H1 (cell line): ENCODE measurements around the gene NDUFA3. TPM values are rescaled to one million over a fixed set of nuclear protein-coding genes. Genes with fewer than 3 reads are reported as not detected.

Experiments
- CTCF ChIA-PET: fragments of 300-600 bp; sonication (Branson Sonifier 250); formaldehyde crosslinking; loops from one replicate; lab custom pipeline; 2021; ENCODE audit not compliant: partially characterized antibody; lab: Charles Lee
- POLR2A ChIA-PET: fragments of 300-600 bp; sonication (Branson Sonifier 250); formaldehyde crosslinking; loops from one replicate; lab custom pipeline; 2021; ENCODE audit warnings: inconsistent platforms; ENCODE audit not compliant: partially characterized antibody; lab: Charles Lee
- DNase-seq, 2 experiments: peaks; one replicate each; pipeline versions ENCODE4 v3.0.0 to v3.0.0-alpha.2; 2010 to 2022; ENCODE audit warnings: low spot score in 2 of 2, low read depth in 1 of 2, mixed read lengths in 1 of 2
- FAIRE-seq: peaks from 2 replicates; lab custom pipeline; 2011; peaks lifted over from hg19 to GRCh38; lab: Jason Lieb, UNC
- H2AFZ ChIP-seq: 2 replicates; pipeline ENCODE4 v1.8.1; 2012; ENCODE audit warnings: low read length, inconsistent platforms
- H2AK5ac ChIP-seq: 2 replicates; pipeline ENCODE4 v1.6.1; 2013; ENCODE audit warnings: low read depth, low read length
- H2BK120ac ChIP-seq: replicated peaks from 2 replicates; pipeline ENCODE3; 2013; ENCODE audit warnings: low read depth, low read length, inconsistent platforms
- H2BK12ac ChIP-seq: 2 replicates; pipeline ENCODE4 v1.6.1; 2013; ENCODE audit warnings: low read depth, low read length
- H2BK15ac ChIP-seq: 2 replicates; pipeline ENCODE4 v1.6.1; 2013; ENCODE audit warnings: low read length
- H2BK20ac ChIP-seq: 2 replicates; pipeline ENCODE4 v1.6.1; 2013; ENCODE audit warnings: low read length
- H2BK5ac ChIP-seq: 2 replicates; pipeline ENCODE4 v1.6.1; 2013; ENCODE audit warnings: low read depth, low read length
- H3K14ac ChIP-seq: 2 replicates; pipeline ENCODE4 v1.6.1; 2013; ENCODE audit warnings: inconsistent platforms; ENCODE audit not compliant: insufficient read length
- H3K18ac ChIP-seq: 2 replicates; pipeline ENCODE4 v1.6.1; 2013; ENCODE audit warnings: low read length; ENCODE audit errors: extremely low read depth
- H3K23ac ChIP-seq: 2 replicates; pipeline ENCODE4 v1.6.1; 2013; ENCODE audit warnings: inconsistent platforms; ENCODE audit not compliant: insufficient read length
- H3K23me2 ChIP-seq: 2 replicates; pipeline ENCODE4 v1.6.1; 2013; ENCODE audit warnings: low read depth, low read length
- H3K27ac ChIP-seq: 2 replicates; pipeline ENCODE4 v1.6.1; 2011; ENCODE audit warnings: low read depth, low read length, inconsistent platforms
- H3K27me3 ChIP-seq, 4 experiments: replicated peaks in 1 of 4; 1 replicate in 1 of 4; 2 replicates in 3 of 4; pipeline versions ENCODE4 v1.6.1 to v1.8.1; 2011 to 2013; ENCODE audit warnings: low read length in 3 of 4, mild to moderate bottlenecking in 3 of 4, inconsistent platforms in 2 of 4, mixed read lengths in 2 of 4, moderate library complexity in 1 of 4; ENCODE audit not compliant: control insufficient read depth in 3 of 4, insufficient read depth in 3 of 4; ENCODE audit errors: extremely low read depth in 1 of 4
- H3K36me3 ChIP-seq, 4 experiments: 2 replicates each; pipeline versions ENCODE4 v1.6.1 to v1.8.1; 2011 to 2013; ENCODE audit warnings: mild to moderate bottlenecking in 4 of 4, low read length in 3 of 4, moderate library complexity in 2 of 4, control low read depth in 1 of 4, inconsistent platforms in 1 of 4; ENCODE audit not compliant: insufficient read depth in 4 of 4, control insufficient read depth in 2 of 4
- H3K4ac ChIP-seq: replicated peaks from 2 replicates; pipeline ENCODE3; 2013; ENCODE audit warnings: low read length, low read depth, mixed read lengths, inconsistent platforms; ENCODE audit not compliant: insufficient read length
- H3K4me1 ChIP-seq, 4 experiments: replicated peaks in 1 of 4; 1 replicate in 1 of 4; 2 replicates in 3 of 4; pipeline versions ENCODE4 v1.6.1 to v1.8.1; 2011 to 2013; ENCODE audit warnings: low read length in 3 of 4, inconsistent platforms in 2 of 4, mixed read lengths in 1 of 4; ENCODE audit not compliant: insufficient read depth in 4 of 4, control insufficient read depth in 3 of 4
- H3K4me2 ChIP-seq, 2 experiments: 2 replicates each; pipeline versions ENCODE4 v1.6.1 to v1.8.1; 2011 to 2013; ENCODE audit warnings: low read depth in 2 of 2, low read length in 2 of 2, control low read depth in 1 of 2, inconsistent platforms in 1 of 2, mild to moderate bottlenecking in 1 of 2; ENCODE audit not compliant: insufficient read depth in 1 of 2
- H3K4me3 ChIP-seq, 4 experiments: fragments of 200-600, 300-600 bp in 1 of 4; sonication (generic), shearing (Covaris generic), sonication (Bioruptor Twin) in 1 of 4; 2 replicates each; pipeline versions ENCODE4 v1.5.1 to v1.8.1; 2011 to 2016; ENCODE audit warnings: low read length in 4 of 4, low read depth in 3 of 4, control low read depth in 2 of 4, inconsistent platforms in 2 of 4, mild to moderate bottlenecking in 2 of 4, mixed read lengths in 1 of 4, moderate library complexity in 1 of 4; ENCODE audit not compliant: insufficient read depth in 2 of 4; ENCODE audit errors: extremely low read depth in 1 of 4
- H3K56ac ChIP-seq: replicated peaks from 2 replicates; pipeline ENCODE3; 2013; ENCODE audit warnings: low read depth, mild to moderate bottlenecking, mixed read lengths, low read length, inconsistent platforms; ENCODE audit not compliant: insufficient read length
- H3K79me1 ChIP-seq: 2 replicates; pipeline ENCODE4 v1.6.1; 2013; ENCODE audit warnings: low read depth, low read length, control low read depth
- H3K79me2 ChIP-seq, 2 experiments: 2 replicates each; pipeline versions ENCODE4 v1.6.1 to v1.8.1; 2012 to 2013; ENCODE audit warnings: low read length in 2 of 2, mild to moderate bottlenecking in 2 of 2, inconsistent platforms in 1 of 2; ENCODE audit not compliant: insufficient read depth in 2 of 2, control insufficient read depth in 1 of 2
- H3K9ac ChIP-seq, 4 experiments: replicated peaks in 1 of 4; 1 replicate in 1 of 4; 2 replicates in 3 of 4; pipeline versions ENCODE4 v1.6.1 to v1.8.1; 2011 to 2013; ENCODE audit warnings: low read depth in 3 of 4, low read length in 3 of 4, control low read depth in 2 of 4, mild to moderate bottlenecking in 2 of 4, moderate library complexity in 2 of 4, inconsistent platforms in 1 of 4; ENCODE audit errors: extremely low read depth in 1 of 4
- H3K9me3 ChIP-seq, 2 experiments: 2 replicates each; pipeline versions ENCODE4 v1.6.1 to v1.8.1; 2012 to 2013; ENCODE audit warnings: mild to moderate bottlenecking in 2 of 2, moderate library complexity in 2 of 2, control low read depth in 1 of 2, inconsistent platforms in 1 of 2, low read depth in 1 of 2, low read length in 1 of 2, mixed read lengths in 1 of 2; ENCODE audit not compliant: insufficient read depth in 2 of 2
- H4K20me1 ChIP-seq, 2 experiments: replicated peaks in 1 of 2; 2 replicates each; pipeline versions ENCODE3 to v1.8.1; 2011 to 2013; ENCODE audit warnings: inconsistent platforms in 2 of 2, low read length in 2 of 2, mild to moderate bottlenecking in 1 of 2; ENCODE audit not compliant: insufficient read depth in 2 of 2, control insufficient read depth in 1 of 2
- H4K5ac ChIP-seq: 2 replicates; pipeline ENCODE4 v1.6.1; 2013; ENCODE audit warnings: low read length, low read depth, mixed read lengths, inconsistent platforms; ENCODE audit not compliant: insufficient read length
- H4K8ac ChIP-seq: 2 replicates; pipeline ENCODE4 v1.8.0; 2013; ENCODE audit warnings: mild to moderate bottlenecking, moderate library complexity, low read length, inconsistent platforms; ENCODE audit not compliant: insufficient read depth; ENCODE audit errors: extremely low read depth
- H4K91ac ChIP-seq: replicated peaks from 2 replicates; pipeline ENCODE3; 2013; ENCODE audit warnings: low read length, mixed read lengths, inconsistent platforms; ENCODE audit not compliant: insufficient read length
- ATF2 ChIP-seq: IDR thresholded peaks from 2 replicates; pipeline ENCODE4 v1.6.1; 2012; ENCODE audit warnings: low read length, inconsistent platforms
- CBX5 ChIP-seq: fragments of 300-800, 300-1000 bp; sonication (generic); IDR thresholded peaks from 2 replicates; pipeline ENCODE4 v1.7.1; 2016; ENCODE audit warnings: antibody characterized with exemption, low read length, low read depth
- HDAC6 ChIP-seq: IDR thresholded peaks from one replicate; pipeline ENCODE4 v1.7.1; 2012; ENCODE audit warnings: low read depth, mild to moderate bottlenecking, inconsistent platforms, low read length, moderate library complexity
- NANOG ChIP-seq: IDR thresholded peaks from 2 replicates; pipeline ENCODE4 v1.6.1; 2011; ENCODE audit warnings: low read length, low read depth, mild to moderate bottlenecking, inconsistent platforms; ENCODE audit not compliant: insufficient read depth, poor library complexity, severe bottlenecking
- POLR2AphosphoS5 ChIP-seq: IDR thresholded peaks from 2 replicates; pipeline ENCODE4 v1.6.1; 2011; ENCODE audit warnings: low read depth, low read length
- POU5F1 ChIP-seq: IDR thresholded peaks from 2 replicates; pipeline ENCODE4 v1.6.1; 2011; ENCODE audit warnings: low read depth, mild to moderate bottlenecking, low read length, moderate library complexity
- RXRA ChIP-seq: IDR thresholded peaks from 2 replicates; pipeline ENCODE4 v1.6.1; 2011; ENCODE audit warnings: low read depth, mild to moderate bottlenecking, low read length, moderate library complexity; ENCODE audit not compliant: insufficient read depth
- SIRT6 ChIP-seq: IDR thresholded peaks from one replicate; pipeline ENCODE4 v1.7.1; 2012; ENCODE audit warnings: low read length, inconsistent platforms
- SP2 ChIP-seq: IDR thresholded peaks from 2 replicates; pipeline ENCODE4 v1.6.1; 2012; ENCODE audit warnings: mild to moderate bottlenecking, low read length, inconsistent platforms
- SRF ChIP-seq: IDR thresholded peaks from 2 replicates; pipeline ENCODE4 v1.6.1; 2011; ENCODE audit warnings: mild to moderate bottlenecking, low read depth, low read length, moderate library complexity
- YY1 ChIP-seq: IDR thresholded peaks from 2 replicates; pipeline ENCODE4 v1.6.1; 2011; ENCODE audit warnings: low read depth, mild to moderate bottlenecking, low read length
- whole genome bisulfite sequencing, 2 experiments: shearing (Covaris generic) in 1 of 2; methylation state at CpG; one replicate each; pipeline versions ENCODE4 v1.1.6 to v1.1.7; 2013 to 2015; ENCODE audit warnings: low lambda C conversion rate in 2 of 2, mixed read lengths in 2 of 2, inconsistent platforms in 1 of 2, low coverage in 1 of 2, missing lambda C conversion rate in 1 of 2; ENCODE audit not compliant: insufficient replicate concordance in 2 of 2, insufficient coverage in 1 of 2, insufficient read length in 1 of 2; ENCODE audit errors: extremely low coverage in 1 of 2, missing lambda C conversion rate in 1 of 2; 5-methylcytosine and 5-hydroxymethylcytosine counted together
- polyA plus RNA-seq, 7 experiments: library from polyadenylated mRNA; depleted of rRNA in 3 of 7; stranded (reverse) in 5 of 7; unstranded in 2 of 7; fragments of >200 nt in 5 of 7; fragments of 200-250 nt in 2 of 7; gene quantifications; 1 replicate in 5 of 7; 2 replicates in 1 of 7; 4 replicates in 1 of 7; pipeline versions ENCODE4 v1.2.1 to v1.2.3, GENCODE V29; 2011 to 2013; ENCODE audit warnings: missing spikeins in 2 of 7, mixed read lengths in 2 of 7
- total RNA-seq: library from RNA; stranded (reverse); fragmentation: NEBNext Ultra II Directional; extraction: Animal tissue kit (Norgen Biotek cat#: 25700); gene quantifications from 2 replicates; pipeline ENCODE4 v1.2.1, GENCODE V29; 2021

Gene NDUFA3
- total and polyA plus RNA-seq, 2 of the 8 experiments (the other 6 are each of a cell fraction or from before 2014, with no cell fraction given), result 175 to 208 TPM

- Histone ChIP-seq H3K9me3 (peaks cover 3 to 10% of the 10 kb centered on the region in 2 experiments; a peak in 3 of 4 replicates), H2BK120ac (no peak overlapping the region), H4K5ac (no peak overlapping the region), H3K79me2 (peaks cover 0 to 5% of the 10 kb centered on the region in 2 experiments; a peak in 3 of 4 replicates), H3K4me2 (no peak overlapping the region), H3K27ac (no peak overlapping the region), H2AFZ (no peak overlapping the region), H3K56ac (no peak overlapping the region), H2BK20ac (0 out of 2 replicates have a peak overlapping the region, but pooled peaks have one; percentile 3), H2AK5ac (peak overlapping the region; percentile 1; the same call in 1 of the 2 replicates), H3K27me3 (no peaks in the 10 kb centered on the region), H2BK12ac (peak overlapping the region; percentile 11; the same call in 1 of the 2 replicates), H3K4ac (peak overlapping the region; percentile 7), H3K4me1 (peaks cover 0 to 5% (median under 1%) of the 10 kb centered on the region in 4 experiments; a peak in 2 of 7 replicates), H3K79me1 (no peaks in the 10 kb centered on the region), H3K36me3 (peaks cover 10 to 34% (median 11%) of the 10 kb centered on the region in 4 experiments; a peak in 7 of 8 replicates), H3K18ac (no peak overlapping the region), H3K23ac (no peak overlapping the region), H2BK5ac (peak overlapping the region; percentile 57), H3K14ac (no peak overlapping the region), H3K4me3 (no peak overlapping the region), H2BK15ac (peak overlapping the region; percentile 13; the same call in 1 of the 2 replicates), H3K23me2 (peaks cover 13% of the 10 kb centered on the region), H4K20me1 (peaks cover 0 to 8% of the 10 kb centered on the region in 2 experiments), H4K91ac (peak overlapping the region; percentile 8), H4K8ac (no peak overlapping the region), H3K9ac (no peak overlapping the region)
- DNase-seq (peak; percentile 63 to 78), FAIRE-seq (no peak)
- WGBS, 2 experiments, result 92% methylated on average over 10 of the region's 10 CpGs; no CpG with 5 or more reads in 1 of the 2 experiments
- ChIA-PET POLR2A (interaction anchor here (1.0 to 15.7 kb wide), 8 partner anchors 7 to 183 kb away, joined by 3 to 348 read pairs (median 8); partner anchors contain the start of genes LENG1, PRPF31 and TFPT), CTCF (no interaction called here)
- TF ChIP-seq HDAC6 (no peak), SIRT6 (peak; percentile 24), POU5F1 (no peak), ATF2 (0 out of 2 replicates have a peak, but pooled peaks have one; percentile 12), NANOG (no peak), CBX5 (peak; percentile 69; the same call in 1 of the 2 replicates), RXRA (peak; percentile 70; the same call in 1 of the 2 replicates), YY1 (peak; percentile 61; the same call in 1 of the 2 replicates), POLR2AphosphoS5 (peak; percentile 76), SRF (no peak), SP2 (no peak)
These were observed 30.8 kb downstream of the NDUFA3 start for GRCh38 chr19:54133312-54133956.
